ENCODE data around the gene SSX2IP.

The SSX2IP gene

DNA sequence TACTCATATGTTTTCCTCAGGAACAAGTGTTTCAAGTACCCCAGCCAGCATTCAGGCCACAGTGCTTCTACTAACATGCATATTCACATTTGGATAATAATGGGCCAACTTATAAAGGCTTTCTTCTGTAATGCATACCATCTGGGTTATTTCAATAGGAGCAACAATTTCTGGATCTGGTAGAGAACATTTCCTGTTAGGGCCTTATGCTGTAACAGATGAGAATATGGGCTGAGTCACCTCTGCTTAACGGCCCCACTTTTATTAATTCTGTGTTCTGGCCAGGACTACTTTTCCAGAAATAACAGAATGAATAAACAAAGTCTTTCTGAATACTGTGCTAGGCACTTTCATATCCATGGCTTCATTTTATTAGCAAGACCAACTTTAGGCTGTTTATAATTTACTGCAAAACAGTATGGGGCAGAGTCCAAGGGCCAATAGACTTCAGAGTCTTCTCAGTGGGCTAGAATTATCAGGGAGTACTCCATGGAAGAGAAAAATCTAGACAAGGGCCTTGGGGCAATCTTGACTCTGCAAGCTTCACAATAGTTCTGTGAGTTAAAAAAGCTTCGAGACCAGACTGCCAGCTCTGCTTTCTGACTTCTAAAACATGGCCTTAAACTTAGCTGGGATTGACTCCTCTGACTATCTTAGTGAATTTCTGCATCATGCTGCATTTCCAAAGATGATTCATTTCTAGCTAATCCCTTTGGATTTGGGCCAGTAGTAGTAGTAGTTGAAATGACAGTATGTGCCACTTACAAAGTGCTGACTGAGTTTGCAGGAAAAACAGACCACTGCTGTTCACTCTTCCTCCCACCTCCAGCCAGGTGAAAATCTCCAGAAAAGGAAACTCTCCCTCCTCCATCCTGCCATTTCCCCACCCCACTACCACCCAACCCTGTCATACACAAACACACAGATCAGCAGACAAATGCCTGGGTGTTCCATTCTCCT lies 8.2 kb upstream of the SSX2IP start:
- H3K27ac Mint-ChIP-seq, result no peak overlapping the region
- no peak for DNase-seq

DNA sequence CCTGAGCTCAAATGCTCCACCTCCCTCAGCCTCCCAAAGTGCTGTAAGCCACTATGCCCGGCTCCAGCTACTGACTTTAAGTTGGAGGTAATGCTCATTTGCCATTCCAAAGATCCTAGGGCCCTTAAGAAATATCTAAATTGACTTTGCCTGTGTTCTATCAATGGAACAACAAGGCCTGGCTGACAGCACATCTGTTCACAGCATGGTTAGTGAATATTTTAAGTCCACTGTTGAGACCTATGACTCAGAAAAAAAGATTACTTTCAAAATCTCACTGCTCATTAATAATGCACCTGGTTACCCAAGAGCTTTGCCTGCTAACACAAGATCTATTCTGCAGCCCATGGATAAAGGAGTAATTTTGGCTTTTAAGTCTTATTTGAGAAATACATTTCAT lies 3.5 kb upstream of the SSX2IP start:
- Mint-ChIP-seq H3K27me3 (peaks cover under 1% of the 10 kb centered on the region), H3K9me3 (no peaks in the 10 kb centered on the region), H3K4me3 (no peak overlapping the region), H3K36me3 (ENCODE audit: low read depth) (peaks cover 5% of the 10 kb centered on the region), H3K4me1 (ENCODE audit: low read depth) (peaks cover 41% of the 10 kb centered on the region), H3K27ac (no peak overlapping the region)
- no peak for DNase-seq

More for the DNA sequence above, 8.2 kb upstream of the SSX2IP start:
- H3K27me3 Mint-ChIP-seq, result peaks cover 11% of the 10 kb centered on the region
- H3K4me1 Mint-ChIP-seq (ENCODE audit: low read depth), result peaks cover 19% of the 10 kb centered on the region
- H3K36me3 Mint-ChIP-seq (ENCODE audit: low read depth), result no peaks in the 10 kb centered on the region
- H3K9me3 Mint-ChIP-seq, result no peaks in the 10 kb centered on the region
- H3K4me3 Mint-ChIP-seq, result no peak overlapping the region

DNA sequence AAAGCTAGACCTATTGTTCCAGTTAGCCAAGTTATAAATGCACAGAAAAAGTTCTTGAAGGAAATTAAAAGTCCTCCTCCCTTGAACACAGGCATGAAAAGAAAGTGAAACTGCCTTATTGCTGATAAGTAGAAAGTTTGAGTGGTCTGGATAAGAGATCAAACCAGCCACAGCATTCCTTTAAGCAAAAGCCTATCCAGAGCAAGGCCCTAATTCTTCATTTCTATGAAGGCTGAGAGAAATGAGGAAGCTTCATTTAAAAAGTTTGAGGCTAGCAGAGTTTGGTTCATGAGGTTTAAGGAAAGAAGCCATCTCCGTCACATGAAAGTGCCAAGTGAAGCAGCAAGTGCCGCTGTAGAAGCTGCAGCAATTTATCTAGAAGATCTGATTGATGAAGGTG lies 2.7 kb upstream of the SSX2IP start:
- no peak for DNase-seq
- Mint-ChIP-seq H3K4me1 (ENCODE audit: low read depth) (peaks cover 49% of the 10 kb centered on the region), H3K27me3 (peaks cover 3% of the 10 kb centered on the region), H3K27ac (peak overlapping the region; percentile 82), H3K36me3 (ENCODE audit: low read depth) (peaks cover 5% of the 10 kb centered on the region), H3K4me3 (peak overlapping the region; percentile 64), H3K9me3 (no peaks in the 10 kb centered on the region)

GRCh38 chr1:84692391-84692790 lies 2.1 kb upstream of the SSX2IP start:
- Mint-ChIP-seq H3K4me3 (peak overlapping the region; percentile 64), H3K27me3 (peaks cover 3% of the 10 kb centered on the region), H3K4me1 (ENCODE audit: low read depth) (peaks cover 55% of the 10 kb centered on the region), H3K27ac (peak overlapping the region; percentile 82), H3K36me3 (ENCODE audit: low read depth) (peaks cover 5% of the 10 kb centered on the region), H3K9me3 (no peaks in the 10 kb centered on the region)
- DNase-seq, result no peak

DNA sequence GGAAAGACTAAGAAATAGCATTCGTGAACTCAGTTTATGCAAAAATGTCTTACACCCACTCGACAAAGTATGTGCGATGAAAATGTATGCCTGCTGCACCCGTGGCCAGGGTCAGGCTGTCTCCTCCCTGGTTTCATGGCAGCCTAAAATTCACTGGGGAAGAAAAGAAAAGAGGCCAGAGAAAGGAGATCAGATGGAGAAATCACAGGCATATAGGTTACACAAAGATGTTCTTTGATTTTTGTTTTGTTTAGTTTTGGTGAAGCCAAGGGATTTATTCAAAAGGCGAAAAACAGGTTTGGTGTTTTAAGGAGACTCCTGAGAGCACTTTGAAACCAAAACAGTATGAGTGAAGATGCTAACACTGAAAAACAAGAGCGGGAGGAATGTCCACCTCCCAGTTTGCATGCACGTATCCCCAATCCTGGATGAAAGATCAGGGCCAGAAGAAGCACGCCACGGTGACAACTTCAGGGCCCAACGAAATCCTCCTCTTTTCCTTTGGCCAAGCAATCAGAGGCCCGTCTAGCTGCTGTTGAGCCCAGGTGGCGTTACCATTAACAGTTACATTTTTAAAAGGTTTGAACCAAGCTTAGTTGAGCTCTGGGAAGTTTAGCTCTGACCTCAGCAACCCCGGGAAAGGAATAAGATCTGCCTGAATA lies 992 bp upstream of the SSX2IP start:
- Mint-ChIP-seq H3K27me3 (peaks cover 3% of the 10 kb centered on the region), H3K9me3 (no peaks in the 10 kb centered on the region), H3K36me3 (ENCODE audit: low read depth) (peaks cover 5% of the 10 kb centered on the region), H3K4me1 (ENCODE audit: low read depth) (peaks cover 65% of the 10 kb centered on the region), H3K4me3 (peak overlapping the region; percentile 94), H3K27ac (peak overlapping the region; percentile 96)
- DNase-seq, result no peak

GRCh38 chr1:84689514-84690396 lies 506 bp downstream of the SSX2IP start:
- no peak for DNase-seq
- Mint-ChIP-seq H3K36me3 (ENCODE audit: low read depth) (peaks cover 5% of the 10 kb centered on the region), H3K4me1 (ENCODE audit: low read depth) (peaks cover 69% of the 10 kb centered on the region), H3K9me3 (no peaks in the 10 kb centered on the region), H3K4me3 (peak overlapping the region; percentile 94), H3K27ac (peak overlapping the region; percentile 71), H3K27me3 (peaks cover 3% of the 10 kb centered on the region)

DNA sequence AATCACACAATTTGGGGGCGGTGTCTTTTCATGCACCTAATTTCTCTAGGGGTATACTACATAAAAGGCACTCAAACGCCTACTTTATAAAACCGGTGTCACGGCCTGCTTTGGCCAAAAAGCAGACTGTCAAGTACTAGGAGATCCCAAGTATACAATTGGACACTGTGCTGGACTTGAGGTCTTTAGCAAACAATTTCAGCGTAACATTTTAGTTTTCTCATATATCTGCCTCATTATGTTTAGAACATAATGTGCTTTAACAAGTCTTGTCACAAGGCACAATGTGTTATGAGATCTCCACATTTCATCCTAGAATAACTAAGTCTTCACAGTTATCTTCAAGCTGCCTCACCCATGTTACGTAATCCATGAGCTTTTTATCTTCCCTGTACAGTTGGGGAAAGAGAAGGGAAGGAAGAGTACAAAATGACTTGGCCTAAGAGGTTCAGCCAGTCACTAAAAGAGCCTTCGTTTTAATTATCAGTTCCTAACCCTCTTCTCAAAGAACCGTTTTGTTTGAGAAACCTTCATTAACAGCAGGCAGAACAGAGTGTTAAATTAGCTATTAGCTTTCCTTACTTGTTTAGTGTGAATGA lies 1.7 kb downstream of the SSX2IP start:
- Mint-ChIP-seq H3K27me3 (peaks cover 3% of the 10 kb centered on the region), H3K4me1 (ENCODE audit: low read depth) (peaks cover 62% of the 10 kb centered on the region), H3K9me3 (no peaks in the 10 kb centered on the region), H3K27ac (no peak overlapping the region), H3K36me3 (ENCODE audit: low read depth) (peaks cover 5% of the 10 kb centered on the region), H3K4me3 (peak overlapping the region; percentile 94)
- DNase-seq, result no peak

DNA sequence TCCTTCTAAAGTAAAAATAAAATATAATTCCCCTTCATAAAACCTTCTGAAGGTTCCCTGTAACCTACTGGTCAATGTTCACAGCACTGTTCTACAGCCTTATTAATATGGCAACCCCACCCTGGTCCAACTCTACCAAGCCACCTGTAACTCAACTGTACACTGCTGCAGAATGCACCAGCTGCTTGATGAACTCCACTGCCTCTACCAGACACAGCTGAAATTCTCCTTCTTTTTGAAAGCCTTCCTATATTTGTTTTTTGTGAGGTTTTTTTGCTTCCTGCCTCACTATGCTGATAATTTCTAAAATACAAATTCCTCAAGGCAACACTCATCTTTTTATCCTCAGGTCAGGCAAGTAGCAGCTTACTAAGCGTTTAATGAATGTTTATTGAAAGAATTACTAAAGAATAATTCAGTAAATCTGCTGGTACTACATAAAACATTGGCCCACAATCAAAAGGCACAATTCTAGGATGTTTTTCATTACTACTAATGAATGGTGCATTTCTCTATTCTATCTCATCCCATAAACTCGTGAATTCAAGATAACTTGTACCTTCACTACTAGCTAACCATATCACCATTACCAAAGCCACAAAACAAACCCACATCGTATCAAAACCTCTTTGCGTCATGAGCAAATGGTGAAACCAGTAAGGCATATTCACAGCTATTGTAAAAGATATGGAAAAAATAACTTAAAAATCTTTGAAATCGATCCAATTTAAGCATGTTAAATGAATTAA lies 2.4 kb downstream of the SSX2IP start:
- Mint-ChIP-seq H3K27me3 (peaks cover 3% of the 10 kb centered on the region), H3K9me3 (no peaks in the 10 kb centered on the region), H3K36me3 (ENCODE audit: low read depth) (peaks cover 5% of the 10 kb centered on the region), H3K27ac (no peak overlapping the region), H3K4me1 (ENCODE audit: low read depth) (peaks cover 57% of the 10 kb centered on the region), H3K4me3 (no peak overlapping the region)
- no peak for DNase-seq

GRCh38 chr1:84686223-84686622 lies 4.0 kb downstream of the SSX2IP start:
- Mint-ChIP-seq H3K27ac (no peak overlapping the region), H3K4me3 (no peak overlapping the region), H3K27me3 (peaks cover 3% of the 10 kb centered on the region), H3K9me3 (no peaks in the 10 kb centered on the region), H3K4me1 (ENCODE audit: low read depth) (peaks cover 46% of the 10 kb centered on the region), H3K36me3 (ENCODE audit: low read depth) (peaks cover 5% of the 10 kb centered on the region)
- no peak for DNase-seq

- no peaks in the 10 kb centered on the region for H3K9me3 Mint-ChIP-seq
- DNase-seq, result no peak
- no peak overlapping the region for H3K27ac Mint-ChIP-seq
- H3K36me3 Mint-ChIP-seq (ENCODE audit: low read depth), result no peaks in the 10 kb centered on the region
- no peak overlapping the region for H3K4me3 Mint-ChIP-seq
- peaks cover 34% of the 10 kb centered on the region for H3K4me1 Mint-ChIP-seq (ENCODE audit: low read depth)
- H3K27me3 Mint-ChIP-seq, result no peaks in the 10 kb centered on the region
These were observed 6.8 kb downstream of the SSX2IP start for GRCh38 chr1:84683508-84683907.

GRCh38 chr1:84682047-84682446 lies 8.2 kb downstream of the SSX2IP start:
- Mint-ChIP-seq H3K36me3 (ENCODE audit: low read depth) (peaks cover 4% of the 10 kb centered on the region), H3K9me3 (no peaks in the 10 kb centered on the region), H3K27me3 (no peaks in the 10 kb centered on the region), H3K27ac (no peak overlapping the region), H3K4me3 (no peak overlapping the region), H3K4me1 (ENCODE audit: low read depth) (peaks cover 19% of the 10 kb centered on the region)
- no peak for DNase-seq

DNA sequence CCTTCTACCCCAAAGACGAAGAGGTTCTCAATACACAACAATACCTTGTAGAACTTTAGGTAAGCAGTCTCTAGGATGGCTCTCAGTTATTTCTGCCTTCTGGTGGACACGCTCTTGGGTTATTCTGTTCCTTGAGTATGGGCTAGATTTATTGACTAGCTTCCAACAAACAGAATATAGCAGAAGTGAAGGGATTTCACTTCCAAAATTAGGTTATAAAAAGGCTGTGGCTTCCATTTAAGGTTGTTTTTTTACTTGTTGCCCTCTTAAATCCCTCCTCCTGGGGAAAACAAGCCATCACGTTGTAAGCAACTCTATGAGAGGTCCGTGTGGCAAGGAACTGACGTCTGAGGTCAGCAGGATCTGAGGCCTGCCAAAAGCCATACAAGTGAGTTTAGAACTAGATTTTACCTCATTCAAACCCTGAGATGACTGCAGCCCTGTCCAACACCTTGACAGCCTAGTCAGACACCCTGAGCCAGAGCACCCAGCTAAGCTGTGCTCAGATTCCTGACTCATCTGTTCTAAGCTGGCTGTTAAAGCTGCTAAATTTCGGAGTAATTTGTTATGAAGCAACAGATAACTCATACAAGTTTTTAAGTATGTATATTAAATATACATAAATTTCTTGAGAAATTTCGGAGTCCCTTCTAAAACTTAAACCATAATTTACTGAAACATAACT lies 12.7 kb downstream of the SSX2IP start:
- no peak for DNase-seq
- Mint-ChIP-seq H3K4me3 (no peak overlapping the region), H3K9me3 (no peaks in the 10 kb centered on the region), H3K4me1 (ENCODE audit: low read depth) (peaks cover 20% of the 10 kb centered on the region), H3K27me3 (no peaks in the 10 kb centered on the region), H3K27ac (no peak overlapping the region), H3K36me3 (ENCODE audit: low read depth) (peaks cover 4% of the 10 kb centered on the region)

DNA sequence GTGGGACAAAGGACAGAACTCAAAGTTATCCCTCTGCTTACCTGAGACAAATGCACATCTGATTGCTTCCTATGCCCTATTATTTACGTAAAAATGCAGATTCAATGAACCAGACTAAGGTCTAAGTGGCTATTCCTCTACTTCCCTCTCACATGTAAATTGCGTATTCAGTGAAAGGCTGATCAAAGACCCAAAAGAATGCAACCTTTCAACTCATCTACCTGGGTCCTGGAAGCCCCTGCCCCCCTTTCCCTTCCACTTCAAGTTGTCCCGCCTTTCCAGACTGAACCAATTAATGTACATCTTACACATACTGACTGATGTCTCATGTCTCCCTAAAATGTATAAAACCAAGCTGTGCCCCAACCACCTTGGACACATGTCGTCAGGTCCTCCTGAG lies 14.6 kb downstream of the SSX2IP start:
- H3K27ac Mint-ChIP-seq, result no peak overlapping the region
- no peaks in the 10 kb centered on the region for H3K9me3 Mint-ChIP-seq
- peaks cover 4% of the 10 kb centered on the region for H3K36me3 Mint-ChIP-seq (ENCODE audit: low read depth)
- peaks cover 14% of the 10 kb centered on the region for H3K4me1 Mint-ChIP-seq (ENCODE audit: low read depth)
- no peaks in the 10 kb centered on the region for H3K27me3 Mint-ChIP-seq
- no peak for DNase-seq
- no peak overlapping the region for H3K4me3 Mint-ChIP-seq

Data from activated T-cell treated with anti-CD3 and anti-CD28 coated beads, Interleukin-2, amount 50 U/mL, for 24 hours (primary cell).